H4 (cell line): ENCODE measurements around the gene BMP15. TPM values are rescaled to one million over a fixed set of nuclear protein-coding genes. Genes with fewer than 3 reads are reported as not detected.

Experiments
- total RNA-seq: library from RNA; depleted of rRNA; stranded (reverse); fragments of >200 nt; shearing (Covaris generic); gene quantifications from 2 replicates; pipeline ENCODE4 v1.2.3, GENCODE V29; 2014; rRNA removed

Gene BMP15
- total RNA-seq, 1 experiment from 2014 or later: not detected

Other genes starting within 250 kb of the BMP15 start
- 0.08 and 0.19 TPM in 2 replicates for gene SHROOM4, start 96.5 kb upstream of the BMP15 start, total RNA-seq